OCI-LY1 (cell line): ENCODE results near the gene METTL21C.

Source experiments
- H2AFZ ChIP-seq: fragments of 200-600 bp; sonication (generic), shearing (Covaris generic); 2 replicates; pipeline ENCODE4 v1.6.0; 2014; ENCODE audit warnings: antibody characterized with exemption, mild to moderate bottlenecking, low read length
- H3F3A ChIP-seq: fragments of 200-600 bp; sonication (generic), shearing (Covaris generic); 2 replicates; pipeline ENCODE4 v1.6.0; 2014; ENCODE audit warnings: mild to moderate bottlenecking, antibody characterized with exemption, low read length, moderate library complexity; ENCODE audit not compliant: insufficient read depth
- H3K27ac ChIP-seq: fragments of 200-600 bp; sonication (generic); 2 replicates; pipeline ENCODE4 v1.5.1; 2014; ENCODE audit warnings: low read length, mixed run types, mild to moderate bottlenecking, low read depth; ENCODE audit not compliant: poor library complexity, severe bottlenecking
- H3K27me3 ChIP-seq: fragments of 200-600 bp; sonication (generic); 2 replicates; pipeline ENCODE4 v1.6.0; 2014; ENCODE audit warnings: antibody characterized with exemption, mild to moderate bottlenecking, low read length, moderate library complexity; ENCODE audit not compliant: insufficient read depth
- H3K36me3 ChIP-seq: fragments of 200-600 bp; sonication (generic); 2 replicates; pipeline ENCODE4 v1.6.1; 2014; ENCODE audit warnings: mild to moderate bottlenecking, antibody characterized with exemption, low read length, moderate library complexity, mixed read lengths; ENCODE audit not compliant: insufficient read depth
- H3K4me1 ChIP-seq: fragments of 200-600 bp; sonication (generic); 2 replicates; pipeline ENCODE4 v1.5.1; 2014; ENCODE audit warnings: mild to moderate bottlenecking, low read length, moderate library complexity; ENCODE audit not compliant: insufficient read depth, severe bottlenecking
- H3K4me2 ChIP-seq: fragments of 200-600 bp; sonication (generic), shearing (Covaris generic); 2 replicates; pipeline ENCODE4 v1.6.1; 2014; ENCODE audit warnings: low read length
- H3K4me3 ChIP-seq: fragments of 200-600 bp; sonication (generic); 2 replicates; pipeline ENCODE4 v1.5.1; 2014; ENCODE audit warnings: low read length, low read depth, mild to moderate bottlenecking, mixed read lengths; ENCODE audit not compliant: poor library complexity, severe bottlenecking
- H3K79me2 ChIP-seq: fragments of 200-600 bp; shearing (Covaris generic); 2 replicates; pipeline ENCODE4 v1.6.1; 2016; ENCODE audit warnings: mixed run types, low read length, mixed read lengths; ENCODE audit not compliant: insufficient read depth
- H3K9ac ChIP-seq: fragments of 200-600 bp; sonication (generic), shearing (Covaris generic); 2 replicates; pipeline ENCODE4 v1.6.1; 2014; ENCODE audit warnings: mild to moderate bottlenecking, low read length, mixed read lengths
- H3K9me2 ChIP-seq: fragments of 200-600 bp; sonication (generic), shearing (Covaris generic); 2 replicates; pipeline ENCODE4 v1.6.1; 2014; ENCODE audit warnings: low read depth, mild to moderate bottlenecking, low read length, mixed read lengths
- H3K9me3 ChIP-seq: fragments of 200-600 bp; shearing (Covaris generic); 2 replicates; pipeline ENCODE4 v1.6.1; 2014; ENCODE audit warnings: low read length, mixed read lengths
- H4K20me1 ChIP-seq: fragments of 200-600 bp; sonication (generic), shearing (Covaris generic); 2 replicates; pipeline ENCODE4 v1.6.0; 2016; ENCODE audit warnings: mild to moderate bottlenecking, low read length; ENCODE audit not compliant: insufficient read depth
- EZH2 ChIP-seq: fragments of 200-600 bp; sonication (generic), shearing (Covaris generic); IDR thresholded peaks from 2 replicates; pipeline ENCODE4 v1.8.0; 2017; ENCODE audit warnings: borderline replicate concordance, mixed run types, mild to moderate bottlenecking, antibody characterized with exemption, low read length, moderate library complexity, mixed read lengths
- TF ChIP-seq, protein P1 (sequence below): fragments of 200-600 bp; sonication (generic), shearing (Covaris generic); IDR thresholded peaks from 2 replicates; pipeline ENCODE4 v1.5.1; 2017; ENCODE audit warnings: mild to moderate bottlenecking, antibody characterized with exemption, low read length, moderate library complexity, mixed read lengths

Gene METTL21C

GRCh38 chr13:102693776-102694175 is 1.1 kb downstream of the METTL21C start:
- H4K20me1 ChIP-seq: no peaks in the 10 kb centered on the region
- no peaks in the 10 kb centered on the region for H3F3A ChIP-seq
- no peaks in the 10 kb centered on the region for H3K9me2 ChIP-seq
- H3K27ac ChIP-seq: no peak overlapping the region
- TF ChIP-seq EZH2: no peak
- TF ChIP-seq, protein P1, sequence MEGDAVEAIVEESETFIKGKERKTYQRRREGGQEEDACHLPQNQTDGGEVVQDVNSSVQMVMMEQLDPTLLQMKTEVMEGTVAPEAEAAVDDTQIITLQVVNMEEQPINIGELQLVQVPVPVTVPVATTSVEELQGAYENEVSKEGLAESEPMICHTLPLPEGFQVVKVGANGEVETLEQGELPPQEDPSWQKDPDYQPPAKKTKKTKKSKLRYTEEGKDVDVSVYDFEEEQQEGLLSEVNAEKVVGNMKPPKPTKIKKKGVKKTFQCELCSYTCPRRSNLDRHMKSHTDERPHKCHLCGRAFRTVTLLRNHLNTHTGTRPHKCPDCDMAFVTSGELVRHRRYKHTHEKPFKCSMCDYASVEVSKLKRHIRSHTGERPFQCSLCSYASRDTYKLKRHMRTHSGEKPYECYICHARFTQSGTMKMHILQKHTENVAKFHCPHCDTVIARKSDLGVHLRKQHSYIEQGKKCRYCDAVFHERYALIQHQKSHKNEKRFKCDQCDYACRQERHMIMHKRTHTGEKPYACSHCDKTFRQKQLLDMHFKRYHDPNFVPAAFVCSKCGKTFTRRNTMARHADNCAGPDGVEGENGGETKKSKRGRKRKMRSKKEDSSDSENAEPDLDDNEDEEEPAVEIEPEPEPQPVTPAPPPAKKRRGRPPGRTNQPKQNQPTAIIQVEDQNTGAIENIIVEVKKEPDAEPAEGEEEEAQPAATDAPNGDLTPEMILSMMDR: no peak
- no peak overlapping the region for H3K9ac ChIP-seq
- no peak overlapping the region for H3K4me2 ChIP-seq
- no peaks in the 10 kb centered on the region for H3K4me1 ChIP-seq
- H3K9me3 ChIP-seq: no peaks in the 10 kb centered on the region
- no peaks in the 10 kb centered on the region for H3K79me2 ChIP-seq
- no peaks in the 10 kb centered on the region for H3K36me3 ChIP-seq
- H3K27me3 ChIP-seq: peaks cover 5% of the 10 kb centered on the region; the same call in 1 of the 2 replicates
- H3K4me3 ChIP-seq: no peak overlapping the region
- no peak overlapping the region for H2AFZ ChIP-seq

DNA sequence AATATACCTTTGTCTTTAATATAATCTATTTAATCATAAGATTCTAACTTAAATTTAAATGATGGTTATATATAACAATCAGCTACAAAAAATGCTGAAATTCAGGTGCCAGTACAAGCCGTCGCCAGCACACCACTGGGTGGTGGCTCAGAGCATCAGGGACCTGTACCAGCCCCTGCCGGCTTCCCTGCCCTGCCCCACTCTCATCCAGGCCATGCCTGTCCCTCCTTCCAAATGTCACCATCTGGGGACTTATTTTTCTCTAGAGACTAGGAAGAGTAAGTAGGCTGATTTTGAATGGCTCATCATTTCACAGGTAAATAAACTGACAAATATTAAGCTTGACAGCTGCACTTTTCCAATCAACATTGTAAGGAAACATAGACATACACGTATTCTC is 1.6 kb downstream of the METTL21C start:
- H3K9me3 ChIP-seq: no peaks in the 10 kb centered on the region
- no peaks in the 10 kb centered on the region for H3K36me3 ChIP-seq
- H4K20me1 ChIP-seq: no peaks in the 10 kb centered on the region
- no peak overlapping the region for H3K4me3 ChIP-seq
- H3K27me3 ChIP-seq: peaks cover 5% of the 10 kb centered on the region; the same call in 1 of the 2 replicates
- H3K79me2 ChIP-seq: no peaks in the 10 kb centered on the region
- no peak overlapping the region for H2AFZ ChIP-seq
- no peaks in the 10 kb centered on the region for H3F3A ChIP-seq
- no peaks in the 10 kb centered on the region for H3K4me1 ChIP-seq
- no peaks in the 10 kb centered on the region for H3K9me2 ChIP-seq
- TF ChIP-seq, protein P1: no peak
- no peak for TF ChIP-seq EZH2
- H3K4me2 ChIP-seq: no peak overlapping the region
- H3K27ac ChIP-seq: no peak overlapping the region
- H3K9ac ChIP-seq: no peak overlapping the region

DNA sequence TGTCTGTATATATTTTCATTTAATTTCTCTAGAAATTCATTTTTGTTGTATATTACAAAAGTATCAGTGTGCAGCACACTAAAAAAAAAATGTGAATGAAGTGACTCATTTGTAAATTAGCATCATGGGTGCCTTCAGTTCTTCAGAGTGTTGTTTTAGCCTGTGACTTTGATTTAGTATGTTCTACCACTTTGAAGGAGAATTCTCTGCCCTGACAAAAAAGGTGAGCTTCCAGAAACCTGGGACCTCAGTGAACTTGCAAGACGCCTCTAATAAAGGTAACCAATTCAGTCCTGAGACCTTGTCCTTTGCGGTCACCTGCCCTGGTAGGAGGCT is 2.4 kb downstream of the METTL21C start:
- H3K9me2 ChIP-seq: no peaks in the 10 kb centered on the region
- no peak overlapping the region for H3K4me3 ChIP-seq
- H3K27ac ChIP-seq: no peak overlapping the region
- peaks cover 5% of the 10 kb centered on the region; the same call in 1 of the 2 replicates for H3K27me3 ChIP-seq
- H3K4me1 ChIP-seq: no peaks in the 10 kb centered on the region
- H2AFZ ChIP-seq: no peak overlapping the region
- TF ChIP-seq, protein P1: no peak
- no peak for TF ChIP-seq EZH2
- H3K36me3 ChIP-seq: no peaks in the 10 kb centered on the region
- H3F3A ChIP-seq: no peaks in the 10 kb centered on the region
- no peak overlapping the region for H3K9ac ChIP-seq
- no peaks in the 10 kb centered on the region for H4K20me1 ChIP-seq
- H3K79me2 ChIP-seq: no peaks in the 10 kb centered on the region
- H3K4me2 ChIP-seq: no peak overlapping the region
- H3K9me3 ChIP-seq: no peaks in the 10 kb centered on the region
